PFSK-1 (cell line): Measurements from ENCODE around the gene RALGAPB.

Experiments
- FOXP2 ChIP-seq: optimal IDR thresholded peaks from 2 replicates; pipeline ENCODE3; 2011; ENCODE audit warnings: borderline replicate concordance, control low read depth, inconsistent platforms; ENCODE audit not compliant: insufficient read depth; ENCODE audit errors: extremely low read length, extremely low read depth
- POLR2AphosphoS5 ChIP-seq: IDR thresholded peaks from 2 replicates; pipeline ENCODE4 v1.6.1; 2012; ENCODE audit warnings: low read depth, mild to moderate bottlenecking, control low read depth, low read length, moderate library complexity
- REST ChIP-seq, 2 experiments: IDR thresholded peaks; 2 replicates each; pipeline versions ENCODE4 v1.6.1 to v1.8.0; 2011 to 2012; ENCODE audit warnings: low read depth in 2 of 2, low read length in 2 of 2, control low read depth in 1 of 2, inconsistent platforms in 1 of 2, mild to moderate bottlenecking in 1 of 2, moderate library complexity in 1 of 2; ENCODE audit not compliant: insufficient read depth in 1 of 2
- SIN3A ChIP-seq: IDR thresholded peaks from 2 replicates; pipeline ENCODE4 v1.6.1; 2012; ENCODE audit warnings: mild to moderate bottlenecking, low read length, moderate library complexity, borderline replicate concordance; ENCODE audit not compliant: insufficient read depth
- TAF1 ChIP-seq: IDR thresholded peaks from 2 replicates; pipeline ENCODE4 v1.6.1; 2012; ENCODE audit warnings: low read length, control low read depth, borderline replicate concordance; ENCODE audit not compliant: insufficient read depth

The RALGAPB gene

GRCh38 chr20:38624084-38624483 is 151.4 kb downstream of the RALGAPB start:
- TF ChIP-seq REST (IDR thresholded peaks at IDR 0.05; ENCODE audit: insufficient read depth in 1 of 2, low read depth in 2 of 2, low read length in 2 of 2) (no peak), FOXP2 (no peak), TAF1 (no peak), SIN3A (no peak)

GRCh38 chr20:38625896-38626295 is 153.3 kb downstream of the RALGAPB start:
- no peak for TF ChIP-seq TAF1
- no peak for TF ChIP-seq POLR2AphosphoS5
- no peak for TF ChIP-seq SIN3A
- no peak for TF ChIP-seq REST (IDR thresholded peaks at IDR 0.05; ENCODE audit: insufficient read depth in 1 of 2, low read depth in 2 of 2, low read length in 2 of 2)
- no peak for TF ChIP-seq FOXP2

- no peak for TF ChIP-seq POLR2AphosphoS5
- TF ChIP-seq REST (IDR thresholded peaks at IDR 0.05; ENCODE audit: insufficient read depth in 1 of 2, low read depth in 2 of 2, low read length in 2 of 2): no peak
- no peak for TF ChIP-seq FOXP2
- no peak for TF ChIP-seq TAF1
- no peak for TF ChIP-seq SIN3A
Measured at GRCh38 chr20:38626921-38627659, 154.4 kb downstream of the RALGAPB start.
